ENCODE data around the gene ARHGAP10.

DNA sequence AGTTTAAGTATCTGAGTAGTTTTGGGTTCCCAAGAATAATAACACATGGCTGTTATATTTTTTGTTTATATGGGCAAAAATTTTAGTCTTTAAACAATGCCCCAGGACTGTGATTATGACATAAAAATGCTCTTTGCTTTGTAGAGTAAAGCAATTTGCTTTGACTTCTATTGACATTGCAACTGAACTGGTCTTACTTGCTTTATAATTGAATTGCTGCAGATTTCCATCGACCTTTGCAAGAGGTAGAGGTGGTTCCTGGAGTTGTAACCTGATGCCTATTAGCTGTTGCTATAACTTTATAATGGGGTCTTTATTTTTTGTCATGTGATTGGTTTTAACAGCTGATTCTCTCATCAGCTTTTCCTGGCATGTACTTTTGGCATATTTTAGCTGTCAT, 302.9 kb downstream of the ARHGAP10 start:
- TF ChIP-seq CTCF (IDR thresholded peaks at IDR 0.05; ENCODE audit: borderline replicate concordance, extremely low read depth, low read length, poor library complexity, severe bottlenecking) (no peak), EZH2 (IDR thresholded peaks at IDR 0.05; ENCODE audit: borderline replicate concordance, low read depth, low read length, severe bottlenecking) (no peak)

All from DND-41 (cell line).